RCC 7860 (cell line): ENCODE results near the gene CLEC16A.
A peak's percentile ranks its signal among the peaks of the same experiment; 100 is the strongest.
"Not testable (repeated sequence)": the region's sequence is repeated elsewhere in the genome, so short reads cannot be mapped to it uniquely, and the experiment has no call there.

Experiments used
- DNase-seq: peaks from one replicate; pipeline ENCODE4 v3.0.0-alpha.2; 2015; ENCODE audit warnings: low spot score
- FAIRE-seq: peaks from 2 replicates; lab custom pipeline; 2012; peaks lifted over from hg19 to GRCh38; lab: Jason Lieb, UNC

The CLEC16A gene

DNA sequence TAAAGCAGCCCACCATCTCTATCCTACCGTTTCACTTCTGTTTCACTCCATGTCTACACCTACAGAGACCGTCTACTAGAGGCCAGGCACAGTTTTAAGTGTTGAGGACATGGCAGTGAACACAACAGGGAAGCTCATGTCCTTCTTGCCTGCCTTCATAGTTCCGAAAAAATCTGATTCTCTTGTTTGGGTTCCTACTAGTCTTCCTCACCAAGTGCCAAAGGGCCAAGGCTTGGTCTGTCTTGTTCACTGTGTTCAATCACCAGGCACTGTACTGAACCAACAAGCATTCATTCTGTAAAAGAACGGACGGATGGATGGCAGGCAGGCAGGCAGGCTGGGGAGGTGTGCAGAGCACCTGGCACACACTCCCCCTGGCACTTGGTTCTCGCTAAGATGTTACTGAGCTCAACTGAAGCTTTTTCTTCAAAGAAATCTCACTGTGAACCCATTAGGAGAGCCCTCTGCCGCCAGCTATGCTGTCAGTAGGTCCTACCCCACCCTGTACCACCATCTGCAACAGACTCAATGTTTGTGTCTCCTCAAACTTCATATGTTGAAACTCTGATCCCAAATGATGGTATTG, 4.6 kb upstream of the CLEC16A start:
- no peak for FAIRE-seq
- no peak for DNase-seq

DNA sequence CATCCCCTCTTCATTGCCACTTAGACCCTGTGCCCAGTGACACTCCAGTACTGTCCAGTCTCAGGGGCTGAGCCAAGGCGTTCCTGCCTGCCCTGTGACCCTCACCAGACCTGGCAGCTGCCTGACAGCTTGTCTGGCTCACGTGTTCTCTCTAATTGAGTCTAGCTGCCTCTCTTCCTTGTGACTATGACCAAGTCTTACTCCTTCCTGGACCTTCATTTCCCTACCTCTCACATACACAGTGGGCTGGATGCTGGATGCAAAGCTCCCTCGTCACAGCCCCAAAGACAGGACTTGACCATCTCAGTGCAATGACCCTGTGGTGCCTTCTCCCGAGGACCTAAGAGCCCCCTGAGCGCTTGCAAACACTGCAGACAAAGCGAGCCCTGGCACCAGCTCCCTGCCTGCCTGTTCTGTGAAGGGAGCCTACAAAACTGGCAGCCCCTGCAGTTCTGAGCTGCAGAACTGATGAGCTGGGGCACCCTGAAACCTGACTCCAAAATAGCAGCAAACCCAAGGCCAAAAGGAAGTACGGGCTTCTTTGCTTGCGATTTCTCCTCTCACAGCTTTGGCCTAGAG, 3.8 kb upstream of the CLEC16A start:
- DNase-seq (no peak), FAIRE-seq (no peak)

DNA sequence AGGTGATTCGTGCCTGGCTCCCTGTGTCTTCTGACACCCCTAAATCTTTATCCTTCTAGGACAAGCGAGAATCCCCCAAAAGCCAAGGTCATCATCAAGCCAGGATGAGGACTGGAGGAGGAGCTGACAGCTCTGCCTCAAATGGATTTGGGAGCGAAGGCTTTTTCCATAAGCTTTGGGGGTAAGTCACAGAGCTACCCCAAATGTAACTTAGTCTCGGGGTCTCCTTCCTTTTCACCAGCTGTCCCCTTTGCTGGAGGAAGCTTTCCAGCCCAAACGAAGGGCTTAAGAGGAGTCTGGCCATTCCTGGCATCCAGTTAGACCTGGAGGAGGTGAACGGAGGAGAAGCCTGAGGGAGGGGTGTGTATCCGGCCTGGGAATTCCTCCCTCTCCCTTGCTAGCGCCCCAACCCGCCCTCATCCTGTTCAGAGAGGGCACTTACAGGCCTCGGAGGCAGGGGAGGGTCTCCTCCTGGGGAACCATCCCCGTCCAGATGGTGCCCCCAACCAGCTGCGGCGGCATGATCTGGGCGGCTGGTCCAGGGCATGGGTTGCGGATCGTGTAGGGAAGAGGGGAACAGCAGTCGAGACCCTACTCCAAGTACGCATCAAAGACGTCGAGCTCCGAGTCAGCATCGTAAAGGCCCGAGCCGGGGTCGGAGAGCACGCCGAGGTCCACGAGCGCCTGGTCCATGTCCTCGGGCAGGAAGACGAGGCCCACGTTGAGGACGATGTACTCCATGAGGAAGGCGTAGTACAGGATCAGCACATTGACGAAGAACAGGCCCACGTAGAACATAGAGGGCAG, 3.0 kb upstream of the CLEC16A start:
- DNase-seq (no peak), FAIRE-seq (no peak)

DNA sequence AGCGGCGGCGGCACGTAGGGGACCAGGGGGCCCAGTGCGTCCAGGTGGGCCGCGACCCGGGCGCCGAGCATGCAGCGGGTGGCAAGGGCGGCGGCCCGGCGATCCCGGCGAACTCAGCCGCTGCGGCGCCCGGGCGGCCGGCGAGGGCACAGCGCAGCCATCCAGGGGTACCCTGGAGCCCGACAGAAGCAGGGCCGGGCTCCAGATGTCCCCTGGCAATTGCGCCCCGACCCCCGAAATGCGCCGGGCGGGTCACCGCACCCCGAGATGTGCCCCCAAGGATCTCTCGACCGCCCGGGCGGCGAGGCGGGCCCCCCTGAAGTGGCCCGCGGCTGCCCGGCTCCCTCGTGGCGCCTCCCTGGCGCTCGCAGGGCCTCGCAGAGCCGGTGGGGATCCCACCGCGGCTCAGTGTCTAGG, 2.4 kb upstream of the CLEC16A start:
- FAIRE-seq, DNase-seq: not testable (repeated sequence)

DNA sequence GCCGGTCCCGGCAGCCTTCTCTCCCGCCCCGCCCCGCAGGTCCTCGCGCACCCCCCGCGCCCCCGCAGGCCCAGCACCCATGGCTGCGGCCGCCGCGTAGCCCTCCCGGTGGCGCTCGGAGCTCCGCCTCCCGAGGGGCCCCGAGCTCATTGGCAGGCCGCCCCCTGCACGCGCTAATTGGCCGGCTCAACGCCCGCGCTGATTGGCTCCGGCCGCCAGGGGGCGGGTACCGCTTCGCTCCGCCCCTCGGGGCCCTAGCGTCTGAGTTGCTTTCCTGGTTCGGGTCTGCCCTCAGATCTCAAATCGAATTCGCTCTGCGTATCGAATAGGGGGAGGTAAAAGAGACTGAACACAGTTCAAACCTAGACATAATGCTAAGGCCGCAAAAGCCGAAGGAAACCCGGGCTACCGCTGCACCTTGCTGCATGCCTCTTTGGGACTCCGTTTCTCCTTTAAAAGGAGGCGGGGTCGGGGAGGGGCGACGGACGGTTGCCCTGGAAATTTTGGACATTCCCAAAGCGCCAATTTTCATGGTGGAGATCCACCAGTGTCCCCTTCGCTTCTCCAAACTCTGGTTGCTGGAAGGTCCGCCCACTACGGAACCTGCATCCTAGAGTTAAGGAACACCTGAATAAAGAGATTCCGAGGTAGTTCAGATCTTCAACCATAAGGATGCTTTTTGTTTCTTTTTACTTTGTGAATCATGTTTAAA, 1.9 kb upstream of the CLEC16A start, which contains the start of gene DEXI:
DEXI (minus strand) TSS at position 117 of the 712 bp plus-strand sequence. CDS start 463 bp downstream, outside the sequence.
- FAIRE-seq = no peak
- DNase-seq = peak; percentile 82

DNA sequence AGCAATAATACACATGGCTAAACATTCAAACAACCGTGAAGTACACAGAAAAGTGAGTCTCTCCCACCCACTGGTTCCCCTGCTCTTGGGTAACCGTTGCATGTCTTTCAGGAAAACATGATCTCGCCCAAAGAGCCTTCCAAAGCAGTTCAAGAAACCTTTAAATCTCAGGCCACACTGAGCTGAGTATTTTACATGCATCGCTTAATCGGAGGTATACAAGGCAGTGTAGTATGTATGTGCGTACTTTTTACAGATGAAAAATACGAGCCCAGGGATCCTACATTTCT, 1.4 kb upstream of the CLEC16A start:
- DNase-seq = no peak
- FAIRE-seq = no peak

DNA sequence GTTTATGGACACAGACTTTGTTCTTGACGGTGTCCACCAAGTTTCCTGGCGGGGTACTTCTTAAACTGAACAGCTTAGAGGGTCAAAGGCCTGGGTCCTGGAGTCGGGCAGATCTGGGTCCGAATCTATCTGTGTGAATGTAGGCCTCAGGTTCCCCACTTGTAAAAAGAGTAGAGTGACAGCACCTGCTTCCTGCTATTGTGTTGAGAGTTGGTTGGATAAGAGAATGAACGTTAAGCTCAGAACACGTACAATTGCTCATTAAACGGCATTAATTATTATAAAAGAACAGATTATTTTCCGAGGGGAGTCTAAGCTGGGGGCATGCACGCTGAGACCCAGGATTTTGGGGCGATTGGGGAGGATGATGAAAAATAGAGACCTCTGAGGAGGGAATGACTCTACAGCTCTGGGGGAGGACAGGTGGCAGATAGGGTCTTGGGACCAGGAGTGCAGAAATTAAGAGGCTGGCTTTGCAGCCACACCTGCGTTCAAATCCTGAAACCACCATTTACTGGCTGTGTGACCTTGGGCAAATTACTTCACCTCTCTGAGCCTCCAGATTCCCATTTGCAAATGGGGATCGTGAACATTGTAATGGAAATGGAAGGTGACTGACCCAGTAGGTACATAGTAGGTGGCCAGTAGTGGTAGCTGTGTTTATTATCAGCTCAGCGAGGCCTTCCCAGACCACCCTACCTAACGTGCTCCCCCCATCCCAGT, 862 bp downstream of the CLEC16A start:
- DNase-seq (no peak), FAIRE-seq (no peak)

DNA sequence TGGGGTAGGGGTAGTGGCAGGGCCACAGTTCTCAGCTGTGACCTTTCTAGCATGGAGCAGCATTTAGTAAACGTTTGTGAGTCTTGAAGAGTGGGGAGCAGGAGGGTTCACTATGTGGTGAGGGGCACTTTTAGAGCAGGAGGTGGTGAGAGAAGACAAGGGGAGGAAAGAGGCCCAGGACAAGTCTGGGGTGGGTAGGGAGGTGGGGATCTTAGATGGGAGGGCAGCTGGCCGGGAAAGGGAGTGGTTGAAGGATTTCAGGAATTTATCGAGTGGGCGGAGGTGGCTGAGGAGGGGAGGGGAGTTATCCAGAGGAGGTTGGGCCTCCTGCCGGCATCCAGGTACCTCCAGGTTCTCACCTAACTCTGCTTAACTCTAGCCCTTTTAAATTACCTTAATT, 1.9 kb downstream of the CLEC16A start:
- DNase-seq (no peak), FAIRE-seq (no peak)

DNA sequence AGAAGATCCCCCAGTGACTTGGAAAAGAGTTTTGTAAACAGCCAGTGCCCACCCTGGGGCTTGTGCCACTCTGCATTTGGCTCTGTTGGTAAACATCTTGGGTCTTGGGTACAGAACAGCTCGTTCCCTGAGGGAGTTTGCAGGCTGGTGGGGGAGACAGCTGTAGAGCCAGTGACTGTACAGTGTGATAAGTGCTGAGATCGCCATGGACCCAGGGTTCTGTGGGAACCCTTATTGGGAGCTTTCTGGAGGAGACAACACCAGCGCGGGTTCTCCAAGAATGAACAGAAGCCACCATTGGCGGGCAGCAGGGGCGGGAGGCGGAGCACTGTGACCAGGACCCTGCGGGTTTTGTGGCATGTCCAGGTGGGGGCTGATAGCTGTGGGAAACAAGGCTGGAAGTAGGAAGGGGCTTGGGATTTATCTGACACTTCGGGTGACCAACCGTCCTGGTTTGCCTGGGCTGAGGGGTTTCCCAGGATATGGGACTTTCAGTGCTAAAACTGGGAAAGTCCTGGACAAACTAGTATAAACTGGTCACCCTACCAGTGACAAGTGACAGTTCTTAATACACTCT, 2.9 kb downstream of the CLEC16A start:
- FAIRE-seq (no peak), DNase-seq (no peak)

DNA sequence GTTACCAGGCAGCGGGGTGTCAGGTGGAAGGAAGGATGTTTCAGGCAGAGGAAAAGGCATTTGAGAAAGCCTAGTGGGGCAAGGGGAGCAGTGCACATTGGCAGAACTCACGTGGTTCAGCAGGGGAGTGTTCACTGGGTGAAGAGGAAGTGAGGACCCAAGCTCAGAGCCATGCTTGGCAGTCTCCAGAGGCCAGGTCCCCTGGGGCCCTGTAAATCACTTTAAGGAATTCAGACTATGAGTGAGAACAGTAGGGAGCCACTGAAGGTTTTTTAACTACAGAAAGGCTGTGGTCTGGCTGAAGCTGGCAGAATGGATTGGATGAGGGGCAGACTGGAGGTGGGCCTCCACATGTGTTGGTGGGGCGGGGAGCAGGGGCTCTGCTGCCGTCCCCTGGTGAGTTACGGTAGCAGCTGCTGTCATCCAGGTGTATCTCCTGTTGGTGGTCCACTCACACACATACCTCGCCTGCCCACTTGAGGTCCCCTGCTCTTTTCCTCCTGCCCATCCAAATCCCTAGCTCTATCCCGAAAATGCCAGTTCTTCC, 5.1 kb downstream of the CLEC16A start:
- DNase-seq (no peak), FAIRE-seq (no peak)

DNA sequence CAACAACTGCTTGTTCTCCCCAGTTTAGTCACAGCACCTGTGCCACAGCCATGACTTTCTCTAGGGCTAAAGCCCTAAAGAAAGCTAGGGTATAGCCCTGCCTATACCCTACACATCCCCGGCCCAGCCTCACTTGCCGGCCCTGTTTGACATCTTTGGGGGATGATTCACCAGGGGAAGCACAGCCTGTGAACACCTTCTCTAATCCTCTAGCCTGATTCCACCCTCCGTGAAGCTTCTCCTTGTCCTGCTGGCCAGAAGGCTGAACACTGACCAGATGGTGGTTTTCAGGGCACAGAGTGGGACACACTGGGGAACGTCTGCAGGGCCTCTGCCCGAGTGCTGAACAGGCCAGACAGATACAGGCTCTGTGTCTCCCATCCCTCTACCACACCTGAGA, 6.0 kb downstream of the CLEC16A start:
- FAIRE-seq (no peak), DNase-seq (no peak)

DNA sequence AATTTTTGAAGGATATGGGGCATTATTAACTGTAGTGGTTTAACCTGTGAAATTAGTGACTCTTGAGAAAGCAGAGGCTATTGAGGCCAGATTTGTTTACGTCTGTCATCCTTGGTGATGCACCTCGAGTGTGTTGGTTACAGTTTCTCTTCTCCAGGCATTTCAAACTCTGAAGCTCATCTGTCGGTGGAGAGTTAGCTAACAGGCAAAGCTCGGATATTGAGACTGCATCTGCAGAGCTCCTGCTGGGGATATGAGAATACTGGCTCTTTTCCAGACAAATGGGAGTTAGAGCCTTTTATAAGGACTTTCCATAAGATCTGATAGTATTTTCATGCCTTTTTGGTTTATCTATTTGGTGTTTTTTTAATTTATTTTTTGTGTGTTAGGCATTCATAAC, 6.7 kb downstream of the CLEC16A start:
- FAIRE-seq (no peak), DNase-seq (no peak)

DNA sequence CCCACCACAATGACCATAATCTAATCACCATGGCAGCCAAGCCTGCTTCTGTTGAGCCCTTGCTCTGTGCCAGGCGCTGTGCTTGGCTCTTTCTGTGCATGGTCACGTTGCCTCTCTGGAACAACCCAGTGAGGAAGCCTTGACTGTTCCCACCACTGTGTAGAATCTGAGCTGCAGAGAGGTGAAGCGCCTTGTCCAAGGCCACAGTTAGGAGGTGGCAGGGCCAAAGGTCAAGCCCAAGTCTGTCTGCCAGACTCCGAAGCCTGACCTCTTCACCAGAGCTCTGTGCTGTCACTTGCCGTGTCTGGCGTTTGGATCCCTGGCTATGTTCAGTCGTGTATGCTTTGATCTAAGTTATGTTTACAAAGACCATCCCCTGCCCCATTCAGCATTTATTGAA, 10.5 kb downstream of the CLEC16A start:
- FAIRE-seq (no peak), DNase-seq (no peak)

DNA sequence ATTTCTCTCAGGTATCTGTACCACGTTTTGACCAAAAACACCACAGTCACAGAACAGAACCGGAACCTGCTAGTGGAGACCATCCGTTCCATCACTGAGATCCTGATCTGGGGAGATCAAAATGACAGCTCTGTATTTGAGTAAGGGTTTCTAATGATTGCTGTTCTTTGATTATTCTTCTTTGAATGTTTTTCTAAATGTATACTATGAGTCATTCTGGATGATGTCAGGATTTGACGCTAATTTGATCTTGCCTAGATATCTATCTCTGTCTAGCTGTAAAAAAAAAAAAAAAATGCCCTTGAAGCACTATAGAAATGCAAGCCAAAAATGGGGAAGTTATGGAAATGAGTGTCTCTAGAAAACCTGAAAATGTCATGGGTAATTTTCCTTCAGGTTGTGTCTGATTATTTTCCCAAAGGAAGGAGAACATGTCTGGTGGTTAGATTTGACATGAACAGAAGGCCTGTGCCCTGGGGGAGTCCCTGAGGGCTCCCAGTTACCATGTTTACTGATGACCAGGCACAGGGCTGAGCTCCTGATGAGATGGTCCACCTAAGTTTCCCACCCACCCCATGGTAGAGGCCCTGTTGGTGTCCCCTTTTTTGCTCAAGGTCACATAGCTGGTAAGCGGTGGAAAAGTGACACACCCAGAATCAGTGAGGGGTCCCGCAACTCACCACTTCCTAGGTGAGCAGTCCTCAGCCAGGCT, 13.6 kb downstream of the CLEC16A start:
- FAIRE-seq (no peak), DNase-seq (no peak)

DNA sequence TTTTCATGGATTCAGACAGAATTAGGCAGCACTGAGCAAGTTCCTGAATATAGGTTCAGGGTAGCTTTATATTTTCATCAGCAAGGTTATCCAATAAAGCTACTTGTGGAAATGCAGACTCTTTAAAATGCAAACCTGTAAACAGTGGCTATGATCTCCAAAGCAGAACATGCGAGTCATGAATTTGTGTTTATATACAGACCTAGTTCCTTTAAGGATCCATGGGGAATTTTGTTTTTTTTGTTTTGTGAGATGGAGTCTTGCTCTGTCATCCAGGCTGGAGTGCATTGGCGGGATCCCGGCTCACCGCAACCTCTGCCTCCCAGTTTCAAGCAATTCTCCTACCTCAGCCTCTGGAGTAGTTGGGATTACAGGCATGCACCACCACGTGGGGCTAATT, 14.8 kb downstream of the CLEC16A start:
- FAIRE-seq (no peak), DNase-seq (no peak)

DNA sequence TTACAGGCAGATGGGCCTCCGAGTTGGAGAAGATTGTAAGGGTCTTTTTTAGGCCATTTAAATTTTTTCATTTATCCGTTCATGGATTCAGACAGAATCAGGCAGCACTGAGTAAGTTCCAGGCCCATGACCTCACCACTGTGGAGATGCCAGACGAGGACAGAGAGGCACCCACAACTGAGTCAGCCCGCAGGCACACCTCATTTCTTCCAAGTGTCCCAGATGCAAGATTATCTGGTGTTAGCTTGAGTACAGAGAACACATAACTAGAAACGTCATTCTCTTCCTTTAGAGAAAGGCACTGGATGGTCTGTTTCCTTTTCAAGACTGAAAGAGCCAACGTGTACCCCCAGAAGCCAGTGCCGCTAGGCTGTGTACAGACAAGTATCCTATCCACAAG, 16.9 kb downstream of the CLEC16A start:
- FAIRE-seq (peak; percentile 37), DNase-seq (peak; percentile 74)

DNA sequence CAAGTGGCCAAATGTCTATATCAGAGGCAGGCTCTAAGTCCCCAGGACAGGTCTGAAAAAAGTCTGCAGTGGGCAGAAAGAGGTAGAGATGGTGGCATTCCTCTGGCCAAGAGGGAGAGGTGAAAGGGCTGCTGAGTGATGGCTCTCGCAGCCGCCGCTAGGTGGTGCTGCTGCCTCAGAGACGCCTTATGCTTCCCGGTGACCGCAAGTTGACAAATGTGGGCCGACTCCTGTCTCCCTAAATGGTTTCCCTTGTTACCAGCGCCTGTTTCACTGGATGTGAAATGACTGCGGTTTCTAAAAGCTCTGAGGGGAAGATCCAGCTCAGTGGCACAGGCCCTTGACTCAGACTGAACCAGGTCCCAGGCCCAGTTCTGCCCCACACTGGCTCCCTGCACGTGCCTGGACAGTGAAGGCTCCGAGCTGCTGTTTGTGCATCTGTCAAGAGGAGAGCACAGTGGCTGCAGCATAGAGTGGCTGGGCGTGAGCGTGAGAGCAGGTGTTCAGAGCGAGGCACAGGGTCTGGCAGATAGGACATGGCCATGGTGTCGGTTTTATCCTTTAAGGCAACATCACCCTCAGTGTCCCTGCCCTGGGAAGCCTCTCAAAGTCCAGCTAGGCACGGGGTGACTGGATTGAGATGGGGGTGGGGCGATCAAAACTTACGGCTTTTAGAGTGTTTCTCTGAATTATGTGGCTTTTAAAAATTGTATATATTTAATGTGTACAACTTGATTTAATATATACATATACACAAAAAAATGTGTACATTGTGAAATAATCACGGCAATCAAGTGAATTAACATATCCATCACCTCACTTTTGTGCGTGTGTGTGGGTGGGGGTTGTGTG, 19.9 kb downstream of the CLEC16A start:
- FAIRE-seq = no peak

DNA sequence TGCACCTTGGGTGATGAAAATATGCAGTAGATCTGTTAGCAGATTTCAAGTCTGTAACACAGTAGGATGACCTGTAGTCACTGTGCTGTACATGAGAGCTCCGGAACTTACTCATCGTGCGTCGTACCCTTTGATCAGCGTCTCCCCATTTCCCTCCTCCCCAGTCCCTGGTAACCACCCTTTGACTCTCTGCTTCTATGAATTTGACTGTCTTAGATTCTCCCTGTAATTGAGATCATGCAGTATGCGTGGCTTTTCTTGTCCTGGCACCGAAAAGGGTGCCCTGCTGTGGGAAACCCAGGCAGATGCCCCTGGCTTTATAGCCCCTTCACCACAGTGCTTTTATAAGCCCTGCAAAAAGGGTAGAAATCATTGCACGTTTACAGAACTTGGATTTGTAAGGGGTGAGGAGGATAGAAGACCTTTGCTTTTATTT, 20.5 kb downstream of the CLEC16A start:
- DNase-seq (no peak), FAIRE-seq (no peak)

More for the DNA sequence above, 19.9 kb downstream of the CLEC16A start:
- DNase-seq = peak; percentile 64
